Measurements from ENCODE around the gene LAMP1.

Gene LAMP1

DNA sequence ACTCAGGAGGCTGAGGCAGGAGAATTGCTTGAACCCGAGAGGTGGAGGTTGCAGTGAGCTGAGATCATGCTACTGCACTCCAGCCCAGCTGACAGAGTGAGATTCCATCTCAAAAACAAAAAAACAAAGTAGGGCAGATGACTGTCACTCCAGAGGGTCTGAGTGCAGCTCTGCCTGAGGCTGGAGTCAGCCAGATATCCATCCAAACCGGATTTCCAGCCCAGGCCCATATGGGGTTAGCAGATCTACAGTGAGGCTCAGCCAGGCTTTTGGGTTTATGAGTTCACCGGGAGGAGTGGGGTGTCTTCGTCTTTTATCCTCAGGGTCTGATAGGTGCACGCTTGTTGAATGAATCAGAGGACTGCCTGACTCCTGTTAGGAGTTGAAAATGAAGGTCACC is 19.0 kb downstream of the LAMP1 start:
- H3K27ac ChIP-seq, result no peak overlapping the region
- H3K27me3 ChIP-seq, result no peaks in the 10 kb centered on the region
- no peaks in the 10 kb centered on the region for H3K4me1 ChIP-seq (ENCODE audit: control insufficient read depth in 1 of 2, insufficient read depth in 1 of 2, low read depth in 1 of 2, low read length in 1 of 2)
- TF ChIP-seq, protein P1, sequence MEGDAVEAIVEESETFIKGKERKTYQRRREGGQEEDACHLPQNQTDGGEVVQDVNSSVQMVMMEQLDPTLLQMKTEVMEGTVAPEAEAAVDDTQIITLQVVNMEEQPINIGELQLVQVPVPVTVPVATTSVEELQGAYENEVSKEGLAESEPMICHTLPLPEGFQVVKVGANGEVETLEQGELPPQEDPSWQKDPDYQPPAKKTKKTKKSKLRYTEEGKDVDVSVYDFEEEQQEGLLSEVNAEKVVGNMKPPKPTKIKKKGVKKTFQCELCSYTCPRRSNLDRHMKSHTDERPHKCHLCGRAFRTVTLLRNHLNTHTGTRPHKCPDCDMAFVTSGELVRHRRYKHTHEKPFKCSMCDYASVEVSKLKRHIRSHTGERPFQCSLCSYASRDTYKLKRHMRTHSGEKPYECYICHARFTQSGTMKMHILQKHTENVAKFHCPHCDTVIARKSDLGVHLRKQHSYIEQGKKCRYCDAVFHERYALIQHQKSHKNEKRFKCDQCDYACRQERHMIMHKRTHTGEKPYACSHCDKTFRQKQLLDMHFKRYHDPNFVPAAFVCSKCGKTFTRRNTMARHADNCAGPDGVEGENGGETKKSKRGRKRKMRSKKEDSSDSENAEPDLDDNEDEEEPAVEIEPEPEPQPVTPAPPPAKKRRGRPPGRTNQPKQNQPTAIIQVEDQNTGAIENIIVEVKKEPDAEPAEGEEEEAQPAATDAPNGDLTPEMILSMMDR (IDR thresholded peaks at IDR 0.05), result no peak
- no peaks in the 10 kb centered on the region for H3K9me3 ChIP-seq
- H3K36me3 ChIP-seq, result peaks cover 79% of the 10 kb centered on the region
- no peak overlapping the region for H3K4me3 ChIP-seq (ENCODE audit: low read depth in 1 of 2, low read length in 1 of 2)

DNA sequence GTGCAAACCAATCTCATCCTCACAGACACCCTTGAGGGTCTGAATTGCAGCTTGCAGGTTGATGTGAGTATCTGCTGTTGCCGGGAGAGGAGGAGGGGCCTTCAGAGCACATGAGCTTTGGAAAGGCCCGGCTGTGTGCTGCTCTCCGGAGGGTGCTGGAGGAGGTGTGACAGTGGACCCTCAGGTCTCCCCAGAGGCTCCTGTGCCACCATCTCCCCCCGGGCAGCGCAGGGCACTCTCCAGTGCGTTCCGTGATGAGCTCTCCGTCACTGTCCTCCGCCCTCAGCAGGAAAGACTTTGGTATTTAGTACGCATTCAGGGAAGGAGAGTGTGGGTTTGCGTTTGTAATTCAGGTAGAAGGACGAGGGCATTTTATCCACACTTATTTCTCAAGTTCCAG is 20.0 kb downstream of the LAMP1 start:
- H3K27me3 ChIP-seq, result no peaks in the 10 kb centered on the region
- H3K9me3 ChIP-seq, result no peaks in the 10 kb centered on the region
- TF ChIP-seq, protein P1 (IDR thresholded peaks at IDR 0.05), result no peak
- H3K4me3 ChIP-seq (ENCODE audit: low read depth in 1 of 2, low read length in 1 of 2), result no peak overlapping the region
- no peak overlapping the region for H3K27ac ChIP-seq
- H3K4me1 ChIP-seq (ENCODE audit: control insufficient read depth in 1 of 2, insufficient read depth in 1 of 2, low read depth in 1 of 2, low read length in 1 of 2), result no peaks in the 10 kb centered on the region
- H3K36me3 ChIP-seq, result peaks cover 79% of the 10 kb centered on the region

DNA sequence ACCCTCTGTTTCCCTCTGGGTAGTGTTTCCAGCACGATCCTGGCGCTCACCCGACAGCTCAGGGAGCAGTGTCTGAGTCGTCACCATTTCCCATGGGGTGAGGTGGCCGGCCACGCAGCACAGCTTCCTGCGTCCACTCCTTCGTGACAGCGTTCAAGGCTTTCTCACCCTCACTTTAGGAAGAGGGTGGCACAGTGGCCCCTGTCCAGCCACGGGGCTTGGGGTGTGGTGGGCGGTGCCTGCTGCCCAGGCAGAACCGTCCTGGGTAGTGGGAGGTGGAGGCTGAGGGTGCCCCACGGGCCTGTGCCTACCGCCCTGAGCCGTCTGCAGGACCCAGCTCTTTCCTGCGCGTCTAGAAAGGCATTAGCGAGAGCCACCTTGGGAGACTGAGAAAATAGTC is 21.9 kb downstream of the LAMP1 start:
- peaks cover 85% of the 10 kb centered on the region for H3K36me3 ChIP-seq
- H3K4me1 ChIP-seq (ENCODE audit: control insufficient read depth in 1 of 2, insufficient read depth in 1 of 2, low read depth in 1 of 2, low read length in 1 of 2), result no peaks in the 10 kb centered on the region
- H3K9me3 ChIP-seq, result no peaks in the 10 kb centered on the region
- H3K27me3 ChIP-seq, result no peaks in the 10 kb centered on the region
- H3K27ac ChIP-seq, result no peak overlapping the region
- no peak overlapping the region for H3K4me3 ChIP-seq (ENCODE audit: low read depth in 1 of 2, low read length in 1 of 2)
- TF ChIP-seq, protein P1 (IDR thresholded peaks at IDR 0.05), result no peak

DNA sequence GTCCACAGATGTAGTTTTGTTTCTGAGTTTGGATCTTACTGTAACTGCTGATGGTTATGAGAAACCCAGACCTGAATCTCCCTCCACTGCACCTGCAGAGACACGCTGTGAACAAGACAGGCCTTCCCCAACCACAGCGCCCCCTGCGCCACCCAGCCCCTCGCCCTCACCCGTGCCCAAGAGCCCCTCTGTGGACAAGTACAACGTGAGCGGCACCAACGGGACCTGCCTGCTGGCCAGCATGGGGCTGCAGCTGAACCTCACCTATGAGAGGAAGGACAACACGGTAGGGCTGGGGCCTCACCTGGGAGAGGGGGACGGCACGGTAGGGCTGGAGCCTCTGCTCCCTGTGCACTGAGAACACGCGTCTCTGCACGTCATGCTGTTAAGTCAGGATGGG is 22.3 kb downstream of the LAMP1 start:
- H3K9me3 ChIP-seq, result no peaks in the 10 kb centered on the region
- H3K36me3 ChIP-seq, result peaks cover 89% of the 10 kb centered on the region
- no peak overlapping the region for H3K27ac ChIP-seq
- H3K4me1 ChIP-seq (ENCODE audit: control insufficient read depth in 1 of 2, insufficient read depth in 1 of 2, low read depth in 1 of 2, low read length in 1 of 2), result no peaks in the 10 kb centered on the region
- TF ChIP-seq, protein P1 (IDR thresholded peaks at IDR 0.05), result no peak
- no peak overlapping the region for H3K4me3 ChIP-seq (ENCODE audit: low read depth in 1 of 2, low read length in 1 of 2)
- H3K27me3 ChIP-seq, result no peaks in the 10 kb centered on the region

DNA sequence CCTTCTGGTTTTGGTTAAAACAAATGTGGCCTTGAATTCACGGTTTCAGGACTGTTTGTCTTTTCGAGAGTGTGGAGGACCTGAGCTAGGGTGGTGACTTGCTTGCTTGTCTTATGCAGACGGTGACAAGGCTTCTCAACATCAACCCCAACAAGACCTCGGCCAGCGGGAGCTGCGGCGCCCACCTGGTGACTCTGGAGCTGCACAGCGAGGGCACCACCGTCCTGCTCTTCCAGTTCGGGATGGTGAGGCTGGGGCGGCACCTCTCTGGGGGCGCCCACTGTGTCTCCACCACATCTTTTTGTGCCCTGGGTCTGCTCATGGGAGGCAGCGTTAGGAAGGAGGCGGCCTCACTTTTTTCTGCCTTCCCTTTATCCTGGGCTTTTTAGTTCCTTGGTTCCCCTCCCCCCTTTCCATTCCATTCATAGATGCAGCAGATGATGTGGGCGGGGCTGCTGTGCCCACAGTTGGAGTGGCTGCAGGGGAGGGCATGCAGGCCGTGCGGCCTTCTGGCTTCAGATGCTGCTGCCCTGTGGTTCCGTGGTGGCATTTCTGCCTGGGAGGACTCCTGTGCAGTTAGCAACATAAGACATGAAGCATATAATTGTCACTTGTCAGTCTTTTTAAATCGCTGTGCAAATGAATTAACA is 23.3 kb downstream of the LAMP1 start:
- TF ChIP-seq, protein P1 (IDR thresholded peaks at IDR 0.05), result no peak

More for the DNA sequence above, 23.3 kb downstream of the LAMP1 start:
- Histone ChIP-seq H3K36me3 (peaks cover 98% of the 10 kb centered on the region), H3K4me1 (ENCODE audit: control insufficient read depth in 1 of 2, insufficient read depth in 1 of 2, low read depth in 1 of 2, low read length in 1 of 2) (no peaks in the 10 kb centered on the region), H3K27ac (no peak overlapping the region), H3K27me3 (no peaks in the 10 kb centered on the region), H3K4me3 (ENCODE audit: low read depth in 1 of 2, low read length in 1 of 2) (no peak overlapping the region), H3K9me3 (no peaks in the 10 kb centered on the region)
